ENCODE results near the gene KIF13A.

GRCh38 chr6:17912521-17912920 lies 74.9 kb downstream of the KIF13A start:
- no peak for TF ChIP-seq POLR2A (IDR thresholded peaks at IDR 0.05)
- TF ChIP-seq, protein P1, sequence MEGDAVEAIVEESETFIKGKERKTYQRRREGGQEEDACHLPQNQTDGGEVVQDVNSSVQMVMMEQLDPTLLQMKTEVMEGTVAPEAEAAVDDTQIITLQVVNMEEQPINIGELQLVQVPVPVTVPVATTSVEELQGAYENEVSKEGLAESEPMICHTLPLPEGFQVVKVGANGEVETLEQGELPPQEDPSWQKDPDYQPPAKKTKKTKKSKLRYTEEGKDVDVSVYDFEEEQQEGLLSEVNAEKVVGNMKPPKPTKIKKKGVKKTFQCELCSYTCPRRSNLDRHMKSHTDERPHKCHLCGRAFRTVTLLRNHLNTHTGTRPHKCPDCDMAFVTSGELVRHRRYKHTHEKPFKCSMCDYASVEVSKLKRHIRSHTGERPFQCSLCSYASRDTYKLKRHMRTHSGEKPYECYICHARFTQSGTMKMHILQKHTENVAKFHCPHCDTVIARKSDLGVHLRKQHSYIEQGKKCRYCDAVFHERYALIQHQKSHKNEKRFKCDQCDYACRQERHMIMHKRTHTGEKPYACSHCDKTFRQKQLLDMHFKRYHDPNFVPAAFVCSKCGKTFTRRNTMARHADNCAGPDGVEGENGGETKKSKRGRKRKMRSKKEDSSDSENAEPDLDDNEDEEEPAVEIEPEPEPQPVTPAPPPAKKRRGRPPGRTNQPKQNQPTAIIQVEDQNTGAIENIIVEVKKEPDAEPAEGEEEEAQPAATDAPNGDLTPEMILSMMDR (IDR thresholded peaks at IDR 0.05): no peak
